Measurements from ENCODE around the gene MEPCE.
"Not testable (repeated sequence)": the region's sequence is repeated elsewhere in the genome, so short reads cannot be mapped to it uniquely, and the experiment has no call there.

MEPCE gene, protein sequence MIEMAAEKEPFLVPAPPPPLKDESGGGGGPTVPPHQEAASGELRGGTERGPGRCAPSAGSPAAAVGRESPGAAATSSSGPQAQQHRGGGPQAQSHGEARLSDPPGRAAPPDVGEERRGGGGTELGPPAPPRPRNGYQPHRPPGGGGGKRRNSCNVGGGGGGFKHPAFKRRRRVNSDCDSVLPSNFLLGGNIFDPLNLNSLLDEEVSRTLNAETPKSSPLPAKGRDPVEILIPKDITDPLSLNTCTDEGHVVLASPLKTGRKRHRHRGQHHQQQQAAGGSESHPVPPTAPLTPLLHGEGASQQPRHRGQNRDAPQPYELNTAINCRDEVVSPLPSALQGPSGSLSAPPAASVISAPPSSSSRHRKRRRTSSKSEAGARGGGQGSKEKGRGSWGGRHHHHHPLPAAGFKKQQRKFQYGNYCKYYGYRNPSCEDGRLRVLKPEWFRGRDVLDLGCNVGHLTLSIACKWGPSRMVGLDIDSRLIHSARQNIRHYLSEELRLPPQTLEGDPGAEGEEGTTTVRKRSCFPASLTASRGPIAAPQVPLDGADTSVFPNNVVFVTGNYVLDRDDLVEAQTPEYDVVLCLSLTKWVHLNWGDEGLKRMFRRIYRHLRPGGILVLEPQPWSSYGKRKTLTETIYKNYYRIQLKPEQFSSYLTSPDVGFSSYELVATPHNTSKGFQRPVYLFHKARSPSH

DNA sequence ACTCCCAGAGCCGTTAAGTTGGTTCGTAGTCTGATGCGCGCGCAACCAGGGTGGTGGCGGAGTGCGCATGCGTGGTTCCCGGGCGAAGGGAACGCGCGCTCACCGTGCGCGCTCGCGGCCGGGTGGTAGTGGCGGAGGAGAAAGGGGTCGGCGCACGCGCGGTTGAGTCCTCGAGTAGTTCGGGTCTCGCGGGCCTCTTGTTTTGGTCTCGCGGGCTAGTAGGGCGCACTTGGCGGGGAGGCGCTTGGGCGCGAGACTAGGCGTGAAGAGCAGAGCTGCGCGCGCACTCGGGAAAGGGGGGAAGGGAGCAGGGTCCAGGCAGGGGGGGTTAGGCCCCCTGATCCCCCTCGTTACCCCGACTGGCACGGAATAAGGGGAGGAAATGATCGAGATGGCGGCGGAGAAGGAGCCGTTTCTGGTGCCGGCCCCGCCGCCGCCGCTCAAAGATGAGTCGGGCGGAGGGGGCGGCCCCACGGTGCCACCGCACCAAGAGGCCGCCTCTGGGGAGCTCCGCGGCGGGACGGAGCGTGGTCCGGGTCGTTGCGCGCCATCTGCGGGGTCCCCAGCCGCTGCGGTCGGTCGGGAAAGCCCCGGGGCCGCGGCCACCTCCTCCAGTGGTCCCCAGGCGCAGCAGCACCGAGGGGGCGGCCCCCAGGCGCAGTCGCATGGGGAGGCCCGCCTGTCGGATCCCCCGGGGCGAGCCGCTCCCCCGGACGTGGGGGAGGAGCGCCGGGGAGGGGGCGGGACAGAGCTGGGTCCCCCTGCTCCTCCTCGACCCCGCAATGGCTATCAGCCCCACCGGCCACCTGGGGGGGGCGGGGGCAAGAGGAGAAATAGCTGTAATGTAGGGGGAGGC is at the start of gene MEPCE:
TSS of gene MEPCE (plus strand) at position 195 of the 856 bp plus-strand sequence. CDS start at position 383, 188 bp downstream.
- peak; percentile 96 for DNase-seq (ENCODE audit: low read depth in 2 of 2)

DNA sequence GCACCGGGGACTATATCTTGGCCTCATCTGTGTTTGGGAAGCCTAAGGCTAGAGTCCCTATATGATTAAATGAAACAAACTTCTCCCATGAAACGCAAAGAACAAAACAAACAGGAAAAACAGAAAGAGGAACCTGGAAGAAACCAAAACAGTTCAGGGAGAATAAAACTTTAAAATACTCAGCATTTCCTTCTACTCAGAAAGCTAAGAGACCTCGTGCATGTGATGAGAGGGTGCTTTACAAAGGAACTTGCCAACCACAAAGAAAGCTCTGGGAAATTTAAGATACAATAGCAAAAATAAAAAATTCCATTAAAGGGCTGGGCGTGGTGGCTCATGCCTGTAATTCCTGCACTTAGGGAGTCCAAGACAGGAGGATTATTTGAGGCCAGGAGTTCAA is 49.4 kb upstream of the MEPCE start:
- DNase-seq (ENCODE audit: low read depth in 2 of 2), result no peak

DNA sequence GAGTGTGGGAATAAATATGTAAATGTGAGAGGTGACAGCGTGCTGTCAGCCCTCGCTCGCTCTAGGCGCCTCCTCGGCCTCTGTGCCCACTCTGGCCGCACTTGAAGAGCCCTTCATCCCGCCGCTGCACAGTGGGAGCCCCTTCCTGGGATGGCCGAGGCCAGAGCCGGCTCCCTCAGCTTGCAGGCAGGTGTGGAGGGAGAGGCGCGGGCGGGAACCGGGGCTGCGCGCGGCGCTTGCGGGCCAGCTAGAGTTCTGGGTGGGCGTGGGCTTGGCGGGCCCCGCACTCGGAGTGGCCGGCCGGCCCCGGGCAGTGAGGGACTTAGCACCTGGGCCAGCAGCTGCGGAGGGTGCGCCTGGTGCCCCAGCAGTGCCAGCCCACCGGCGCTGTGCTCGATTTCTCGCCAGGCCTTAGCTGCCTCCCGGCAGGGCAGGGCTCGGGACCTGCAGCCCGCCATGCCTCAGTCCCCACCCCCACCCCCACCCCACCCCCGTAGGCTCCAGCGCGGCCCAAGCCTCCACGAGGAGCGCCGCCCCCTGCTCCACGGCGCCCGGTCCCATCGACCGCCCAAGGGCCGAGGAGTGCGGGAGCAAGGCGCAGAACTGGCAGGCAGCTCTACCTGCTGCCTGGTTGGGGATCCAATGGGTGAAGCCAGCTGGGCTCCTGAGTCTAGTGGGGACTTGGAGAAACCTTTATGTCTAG is 47.9 kb upstream of the MEPCE start:
- DNase-seq (ENCODE audit: low read depth in 2 of 2), result not testable (repeated sequence)

DNA sequence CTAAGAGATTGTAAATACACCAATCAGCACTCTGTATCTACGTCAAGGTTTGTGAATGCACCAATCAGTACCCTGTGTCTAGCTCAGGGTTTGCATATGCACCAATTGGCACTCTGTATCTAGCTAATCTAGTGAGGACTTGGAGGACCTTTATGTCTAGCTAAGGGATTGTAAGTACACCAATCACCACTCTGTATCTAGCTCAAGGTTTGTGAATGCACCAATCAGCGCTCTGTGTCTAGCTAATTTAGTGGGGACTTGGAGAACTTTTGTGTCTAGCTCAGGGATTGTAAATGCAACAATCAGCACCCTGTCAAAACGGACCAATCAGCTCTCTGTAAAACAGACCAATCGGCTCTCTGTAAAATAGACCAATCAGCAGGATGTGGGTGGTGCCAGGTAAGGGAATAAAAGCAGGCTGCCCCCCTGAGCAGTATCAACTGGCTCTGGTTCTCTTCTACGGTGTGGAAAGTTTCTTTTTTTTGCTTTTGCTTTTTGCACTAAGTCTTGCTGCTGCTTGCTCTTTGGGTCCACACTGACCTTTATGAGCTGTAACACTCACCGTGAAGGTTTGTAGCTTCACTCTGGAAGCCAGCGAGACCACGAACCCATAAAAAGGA is 47.3 kb upstream of the MEPCE start:
- not testable (repeated sequence) for DNase-seq (ENCODE audit: low read depth in 2 of 2)

DNA sequence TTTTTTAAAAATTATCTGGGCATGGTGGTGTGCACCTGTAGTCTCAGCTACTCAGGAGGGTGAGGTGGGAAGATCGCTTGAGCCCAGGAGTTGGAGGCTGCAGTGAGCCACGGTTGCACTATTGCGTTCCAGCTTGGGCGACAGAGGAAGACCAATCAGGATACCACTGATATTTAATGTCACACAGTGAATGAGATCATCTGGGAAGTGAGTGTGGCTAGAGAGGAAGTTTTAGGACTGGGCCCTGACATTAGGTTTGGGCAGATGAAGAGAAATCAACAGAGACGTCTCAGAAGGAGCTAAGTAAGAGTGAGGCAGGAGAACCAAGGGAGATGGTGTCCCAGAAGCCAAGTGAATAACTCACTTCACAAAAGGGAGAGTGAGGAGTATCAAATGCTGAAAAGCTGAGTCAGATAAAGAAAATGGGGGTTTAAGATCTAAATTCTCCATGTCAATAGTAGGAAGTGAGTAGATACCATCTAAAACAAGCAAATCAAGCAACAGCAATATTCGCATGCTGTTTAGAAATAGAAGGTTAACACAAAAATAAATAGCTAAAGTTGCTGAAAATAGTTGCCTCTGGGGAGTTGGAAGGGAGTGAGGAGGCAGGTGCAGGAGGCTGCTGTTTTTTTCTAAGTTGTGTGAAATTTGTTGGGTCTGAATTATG is 44.9 kb upstream of the MEPCE start:
- DNase-seq (ENCODE audit: low read depth in 2 of 2), result no peak

DNA sequence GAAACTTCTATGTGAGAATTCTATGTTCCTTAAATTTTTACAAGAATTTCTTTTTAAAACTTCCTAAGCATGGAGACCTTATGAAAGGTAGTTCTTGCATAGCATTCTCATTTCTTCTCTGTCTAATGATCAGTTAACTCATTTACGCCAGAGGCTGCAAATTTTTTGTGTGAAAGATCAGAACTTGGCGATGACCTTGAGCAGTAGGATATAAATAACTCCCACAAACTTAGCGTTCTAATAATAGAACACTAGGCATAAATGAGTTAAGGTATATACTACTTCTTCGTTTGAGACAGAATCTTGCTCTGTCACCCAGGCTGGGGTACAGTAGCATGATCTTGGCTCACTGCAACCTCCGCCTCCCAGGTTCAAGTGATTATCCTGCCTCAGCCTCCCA is 42.7 kb upstream of the MEPCE start:
- DNase-seq (ENCODE audit: low read depth in 2 of 2), result no peak

DNA sequence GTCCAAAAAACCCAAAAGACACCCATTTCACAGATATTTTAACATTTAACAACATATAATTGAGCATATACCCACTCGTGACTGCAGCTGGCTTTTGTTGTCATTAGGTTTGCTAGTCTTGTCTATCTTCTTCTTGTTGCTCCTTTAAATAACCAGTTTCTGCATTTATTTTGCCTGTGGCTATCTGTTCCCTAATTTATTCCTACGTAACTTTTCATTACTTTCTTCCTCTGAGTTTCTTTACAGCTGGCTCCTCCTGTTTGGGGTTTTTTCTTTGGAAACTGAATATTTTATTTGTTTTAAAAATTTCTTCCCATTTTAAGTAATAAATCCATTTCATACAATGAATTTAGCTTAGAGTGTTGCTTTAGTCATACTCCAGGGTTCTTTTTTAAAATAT is 41.9 kb upstream of the MEPCE start:
- no peak for DNase-seq (ENCODE audit: low read depth in 2 of 2)

DNA sequence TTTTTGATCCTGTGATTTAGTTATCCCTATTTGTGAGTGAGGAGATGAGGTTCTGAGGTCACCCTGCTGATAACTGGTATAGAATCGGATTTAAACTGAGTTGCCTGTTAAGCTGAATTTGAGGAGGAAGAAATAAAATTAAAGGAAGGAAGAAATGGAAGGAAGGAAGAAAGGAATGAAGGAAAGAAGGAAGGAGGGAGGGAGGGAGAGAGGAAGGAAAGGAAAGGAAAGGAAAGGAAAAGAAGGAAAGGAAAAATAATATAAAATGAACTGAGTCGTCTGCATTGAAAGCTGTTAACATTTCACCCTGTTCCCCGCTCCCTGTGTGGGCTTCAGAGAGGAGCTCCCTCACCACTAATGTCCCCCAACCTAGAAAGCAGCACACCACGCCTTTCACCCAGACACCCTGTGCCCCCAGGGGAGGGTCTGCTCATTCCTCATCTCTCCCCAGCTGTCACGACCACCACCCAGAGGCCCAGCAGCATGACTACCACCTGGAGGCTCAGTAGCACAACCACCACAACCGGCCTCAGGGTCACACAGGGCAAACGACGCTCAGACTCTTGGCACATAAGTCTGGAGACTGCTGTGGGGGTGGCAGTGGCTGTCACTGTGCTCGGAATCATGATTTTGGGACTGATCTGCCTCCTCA is 40.1 kb upstream of the MEPCE start:
- DNase-seq (ENCODE audit: low read depth in 2 of 2), result no peak

DNA sequence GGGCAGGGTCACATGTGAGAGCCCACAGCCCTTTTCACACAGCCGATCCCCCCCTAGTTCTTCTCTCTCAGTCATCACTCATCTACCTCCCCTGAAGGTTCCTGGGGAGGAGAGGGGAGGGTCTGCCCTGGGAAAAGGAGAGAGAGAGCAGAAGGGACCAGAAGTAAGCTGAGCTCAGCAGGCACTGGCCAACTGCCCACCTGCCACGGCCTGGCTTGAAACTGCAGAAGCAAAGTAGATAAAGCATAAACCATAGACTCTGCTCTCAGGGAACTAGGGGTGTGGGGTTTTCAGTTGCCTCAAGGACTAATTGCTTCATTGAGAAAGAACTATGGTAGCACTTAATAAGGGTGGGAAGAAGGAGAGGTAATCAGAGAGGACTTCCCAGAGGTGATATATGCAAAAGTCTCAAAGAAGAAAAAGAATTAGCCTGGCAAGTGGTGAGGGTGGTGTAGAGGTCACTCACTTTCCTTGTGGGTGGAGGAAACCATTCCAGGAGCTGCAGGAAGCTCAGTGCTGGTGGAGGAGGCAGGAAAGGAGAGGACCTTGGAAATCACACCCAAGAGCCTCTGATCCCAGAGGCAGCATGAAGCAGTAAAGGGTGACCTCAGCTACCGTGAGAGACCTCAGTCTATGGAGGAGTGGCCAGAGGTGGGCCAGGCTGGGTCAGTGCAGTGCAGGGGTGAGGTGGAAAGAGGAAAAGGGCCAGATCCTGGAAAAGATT is 39.2 kb upstream of the MEPCE start:
- DNase-seq (ENCODE audit: low read depth in 2 of 2), result no peak

DNA sequence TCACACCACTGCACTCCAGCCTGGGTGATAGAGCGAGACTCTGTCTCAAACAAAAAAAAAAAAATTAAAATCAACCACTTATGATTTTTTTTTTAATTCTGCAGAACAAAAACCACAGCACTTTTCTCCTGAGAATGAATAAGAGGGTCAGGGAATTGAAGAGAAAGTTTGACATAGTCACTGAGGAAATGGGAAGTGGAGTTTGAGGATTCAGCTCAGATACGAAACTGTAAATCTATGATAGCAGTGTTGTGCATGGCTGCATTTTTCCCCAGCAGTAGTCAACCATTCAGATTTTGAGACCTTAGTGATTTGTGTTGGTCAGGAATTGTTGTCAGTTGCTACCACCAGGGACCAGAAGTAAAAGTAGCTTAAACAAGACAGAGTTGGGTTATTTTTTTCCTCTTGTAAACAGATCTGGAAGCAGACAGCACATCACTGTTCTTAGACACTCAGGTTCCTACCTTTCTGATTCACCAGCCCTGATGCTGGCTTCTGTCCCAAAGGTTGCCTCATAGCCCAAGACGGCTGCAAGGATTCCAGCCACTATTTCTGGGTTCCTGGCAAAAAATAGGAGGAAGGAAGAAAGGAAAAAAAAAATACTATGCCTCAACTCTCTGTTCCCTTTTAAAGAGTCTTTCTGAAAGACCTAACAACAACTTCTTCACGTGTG is 36.3 kb upstream of the MEPCE start:
- DNase-seq (ENCODE audit: low read depth in 2 of 2), result no peak

DNA sequence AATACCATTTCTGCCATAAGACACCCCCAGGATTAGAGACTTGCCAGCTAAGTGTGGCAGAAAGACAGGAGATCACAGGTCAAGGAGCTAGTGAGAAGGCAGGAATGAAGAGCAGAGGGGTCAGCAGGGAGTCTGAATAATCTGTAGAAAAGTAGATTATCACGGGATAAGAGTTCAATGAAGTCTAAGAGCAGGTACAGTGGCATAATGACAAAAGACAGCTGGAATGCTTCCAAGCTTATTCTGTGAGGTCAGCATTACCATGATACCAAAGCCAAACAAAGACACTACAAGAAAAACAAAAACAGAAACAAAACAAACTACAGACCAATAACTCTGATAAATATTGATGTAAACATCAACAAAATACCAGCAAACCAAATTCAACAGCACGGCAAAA is 35.6 kb upstream of the MEPCE start:
- no peak for DNase-seq (ENCODE audit: low read depth in 2 of 2)

DNA sequence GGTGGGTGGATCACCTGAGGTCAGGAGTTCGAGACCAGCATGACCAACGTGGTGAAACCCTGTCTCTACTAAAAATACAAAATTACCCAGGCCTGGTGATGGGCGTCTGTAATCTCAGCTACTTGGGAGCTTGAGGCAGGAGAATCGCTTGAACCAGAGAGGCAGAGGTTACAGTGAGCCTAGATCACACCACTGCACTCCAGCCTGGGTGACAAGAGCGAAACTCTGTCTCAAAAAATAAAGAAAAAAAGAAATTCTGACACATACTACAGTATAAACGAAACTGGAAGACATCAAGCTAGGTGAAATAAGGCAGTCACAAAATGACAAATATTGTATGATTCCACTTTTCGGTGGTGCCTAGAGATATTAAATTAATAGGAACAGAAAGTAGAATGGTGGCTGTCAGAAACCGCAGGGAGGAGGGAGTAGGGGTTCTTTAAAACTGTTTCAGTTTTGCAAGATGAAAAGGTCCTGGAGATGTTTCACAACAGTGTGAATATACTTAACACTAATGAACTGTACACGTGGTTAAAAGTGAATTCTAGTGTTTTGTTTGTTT is 33.1 kb upstream of the MEPCE start:
- DNase-seq (ENCODE audit: low read depth in 2 of 2), result no peak

DNA sequence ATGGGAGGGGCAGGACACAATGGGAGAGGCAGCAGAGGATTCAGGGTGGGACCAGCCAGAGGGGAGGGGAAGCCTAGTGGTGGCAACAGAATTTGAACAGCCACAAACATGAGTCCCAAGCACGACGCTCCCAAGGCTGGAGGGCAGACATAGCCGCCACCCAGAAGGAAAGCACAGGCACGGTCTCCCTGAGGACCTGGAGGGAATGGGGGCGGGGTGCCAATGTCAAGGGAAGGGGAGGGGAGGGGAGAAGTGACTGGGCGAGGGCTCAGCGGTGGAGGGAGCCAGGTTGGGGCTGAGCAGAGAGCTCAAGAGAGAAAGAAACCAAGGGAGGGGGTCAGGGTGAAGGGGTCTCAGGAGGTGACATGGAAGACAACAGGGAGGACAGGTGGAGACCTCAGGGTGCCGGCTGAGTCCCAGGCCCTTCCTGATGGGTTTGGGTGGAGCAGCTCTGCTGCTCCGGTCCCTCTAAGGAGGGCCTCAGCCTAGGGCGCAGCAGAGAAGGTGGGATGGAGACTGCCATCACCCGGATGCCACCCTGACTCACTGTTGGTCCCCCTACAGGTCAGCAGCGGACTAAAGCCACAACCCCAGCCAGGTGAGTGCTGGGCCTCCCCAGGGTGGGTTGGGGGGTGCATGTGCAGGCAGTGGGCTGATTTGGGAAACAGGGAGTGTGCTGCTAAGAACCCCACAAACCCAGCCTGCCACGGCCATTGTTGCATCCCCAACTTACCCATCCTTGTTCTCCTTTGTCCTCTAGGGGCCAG is 32.1 kb upstream of the MEPCE start:
- DNase-seq (ENCODE audit: low read depth in 2 of 2), result no peak

DNA sequence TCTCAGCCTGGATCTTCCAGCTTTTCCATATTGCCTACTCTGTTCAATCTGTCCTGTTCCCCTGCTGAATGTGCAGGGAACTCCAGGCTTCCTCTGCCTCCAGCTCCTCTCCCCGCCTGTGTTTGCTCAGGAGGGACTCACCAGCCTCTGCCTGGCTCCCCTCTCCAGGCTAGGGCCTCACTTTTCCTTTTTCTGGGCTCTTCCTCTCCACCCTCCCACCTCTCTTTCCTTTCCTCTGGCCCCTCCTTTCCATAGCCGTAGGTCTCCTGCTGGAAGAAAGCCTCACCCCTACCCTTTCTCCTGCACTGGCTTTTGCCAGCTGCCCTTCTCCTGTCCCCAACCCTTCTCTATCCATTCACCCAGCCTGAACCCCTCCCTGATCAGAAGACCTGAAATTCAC is 31.4 kb upstream of the MEPCE start:
- no peak for DNase-seq (ENCODE audit: low read depth in 2 of 2)

DNA sequence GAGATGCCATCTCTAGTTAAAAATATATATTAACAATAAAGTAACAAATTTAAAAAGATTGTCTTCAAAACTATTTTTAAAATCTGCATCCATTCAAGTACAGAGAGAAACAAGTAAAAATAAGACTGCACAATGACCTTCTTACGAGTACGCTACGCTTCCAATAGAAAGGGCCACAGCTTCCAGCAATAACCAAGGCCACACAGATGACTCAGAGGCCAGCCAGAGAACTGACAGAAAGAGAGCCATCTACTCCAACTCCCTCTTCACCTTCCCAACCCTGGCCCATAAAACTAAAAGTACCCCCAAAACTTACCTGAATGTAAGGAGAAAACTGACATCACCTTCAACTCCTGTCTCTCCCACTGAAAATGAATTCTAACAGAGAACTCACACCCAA is 29.6 kb upstream of the MEPCE start:
- DNase-seq (ENCODE audit: low read depth in 2 of 2), result no peak

DNA sequence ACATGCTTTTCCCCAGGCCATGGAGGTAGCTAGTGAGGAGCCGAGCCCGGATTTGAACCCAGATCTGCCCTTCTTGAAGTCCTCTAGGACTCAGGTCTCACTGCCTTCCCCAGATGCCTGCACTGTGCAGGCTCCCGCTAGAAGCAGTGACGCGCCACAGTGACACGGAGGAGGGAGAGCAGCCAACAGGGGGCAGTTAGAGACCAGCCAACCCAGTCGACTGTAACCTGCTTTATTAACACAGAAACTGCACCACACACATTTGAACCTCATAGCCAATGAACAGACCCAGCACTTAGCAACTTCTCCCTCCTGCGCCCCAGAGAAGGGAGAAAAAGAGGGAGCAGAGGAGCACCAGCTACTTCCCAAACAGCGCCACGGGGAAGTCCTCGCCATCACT is 29.0 kb upstream of the MEPCE start:
- peak in 1 of 2 experiments; percentile 1 for DNase-seq (ENCODE audit: low read depth in 2 of 2)

DNA sequence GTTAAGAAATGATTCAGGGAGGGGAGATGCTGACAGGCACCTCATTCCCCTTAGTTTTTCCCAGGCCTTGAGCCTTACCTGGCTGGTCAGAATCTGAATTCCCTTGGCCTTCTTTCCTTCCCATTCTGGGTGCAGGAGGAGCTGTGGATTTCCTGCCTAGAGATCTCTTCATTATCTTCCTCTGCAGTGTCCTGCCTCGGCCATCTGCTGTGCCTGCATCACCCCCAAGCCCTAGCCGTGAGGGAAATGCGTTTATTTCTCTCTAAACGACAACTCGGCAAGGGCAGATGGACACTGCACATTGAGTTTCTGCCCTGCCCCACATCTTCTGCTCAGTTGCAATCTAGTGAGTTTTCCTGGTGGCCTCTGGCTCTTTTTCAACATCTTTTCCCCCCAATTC is 27.8 kb upstream of the MEPCE start:
- DNase-seq (ENCODE audit: low read depth in 2 of 2), result no peak

DNA sequence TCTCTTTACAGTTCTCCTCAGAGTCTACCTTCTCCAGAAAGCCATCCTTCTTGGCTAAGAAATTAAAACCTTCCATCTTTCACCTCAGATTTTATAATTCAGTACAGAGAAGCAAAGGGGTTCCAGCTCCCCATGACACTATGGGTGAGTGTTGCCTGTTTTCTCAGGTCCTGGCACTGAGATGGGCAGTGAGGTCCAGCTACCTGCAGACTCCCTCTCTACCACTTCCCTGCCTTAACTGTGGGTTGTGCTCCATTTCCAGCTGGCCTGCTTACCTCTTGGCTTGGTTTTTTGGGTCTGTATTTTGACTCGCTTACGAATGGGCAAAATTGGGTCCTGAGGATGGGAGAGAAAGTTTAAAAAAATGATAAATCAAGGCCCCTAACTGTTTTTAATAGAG is 27.4 kb upstream of the MEPCE start:
- no peak for DNase-seq (ENCODE audit: low read depth in 2 of 2)

Measured in fibroblast of skin of left quadriceps (primary cell).